Activated CD4-positive, CD25-positive, alpha-beta regulatory T cell treated with anti-CD3 and anti-CD28 coated beads, Interleukin-2, amount 50 U/mL, for 72 hours (primary cell): Measurements from ENCODE around the gene MAPK8.
A peak's percentile ranks its signal among the peaks of the same experiment; 100 is the strongest.

Source experiments
- DNase-seq: peaks from one replicate; pipeline ENCODE4 v3.0.0; 2021

Gene MAPK8

DNA sequence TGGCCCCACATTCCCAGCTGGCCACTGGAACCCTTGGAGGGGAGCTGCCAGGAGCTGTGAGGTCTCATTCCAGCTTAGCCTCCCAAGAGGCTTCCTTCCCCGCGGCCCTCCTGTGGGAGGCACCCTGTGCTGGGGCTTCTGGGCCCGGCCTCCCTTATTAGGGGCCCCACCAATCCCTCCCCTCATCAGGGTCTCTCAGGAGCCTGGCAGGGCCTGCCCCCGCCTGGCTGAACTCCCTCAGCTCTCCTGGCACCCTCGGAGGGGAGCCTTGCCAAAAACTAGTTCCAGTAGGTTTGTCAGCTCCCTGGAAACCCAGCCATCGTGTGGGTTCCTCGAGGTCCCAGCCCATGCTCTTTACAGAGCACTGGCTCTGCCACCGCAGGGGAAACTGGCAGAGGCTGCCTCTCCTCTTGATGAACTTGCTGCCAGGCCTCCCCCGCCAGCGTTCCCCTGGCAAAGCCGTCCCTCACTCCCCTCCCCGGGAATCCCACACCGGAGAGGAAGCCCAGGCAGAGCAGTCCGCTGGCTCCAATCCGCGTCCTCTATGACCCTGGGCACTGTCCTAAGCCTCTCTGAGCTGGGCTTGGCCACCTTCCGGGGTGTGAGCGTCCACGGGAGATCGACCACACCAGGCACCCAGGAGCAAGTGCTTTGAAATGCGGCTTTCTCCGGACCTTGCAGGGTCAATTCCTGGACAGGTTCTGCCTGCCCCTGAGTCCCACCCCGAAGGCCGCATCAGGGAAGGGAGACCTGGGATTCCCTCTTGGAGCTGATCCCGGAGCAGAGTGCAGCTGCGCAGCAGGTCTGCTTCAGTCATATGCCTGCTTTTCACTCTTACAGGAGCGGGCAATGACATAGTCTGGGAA lies 158.6 kb downstream of the MAPK8 start:
- DNase-seq, result peak; percentile 21

DNA sequence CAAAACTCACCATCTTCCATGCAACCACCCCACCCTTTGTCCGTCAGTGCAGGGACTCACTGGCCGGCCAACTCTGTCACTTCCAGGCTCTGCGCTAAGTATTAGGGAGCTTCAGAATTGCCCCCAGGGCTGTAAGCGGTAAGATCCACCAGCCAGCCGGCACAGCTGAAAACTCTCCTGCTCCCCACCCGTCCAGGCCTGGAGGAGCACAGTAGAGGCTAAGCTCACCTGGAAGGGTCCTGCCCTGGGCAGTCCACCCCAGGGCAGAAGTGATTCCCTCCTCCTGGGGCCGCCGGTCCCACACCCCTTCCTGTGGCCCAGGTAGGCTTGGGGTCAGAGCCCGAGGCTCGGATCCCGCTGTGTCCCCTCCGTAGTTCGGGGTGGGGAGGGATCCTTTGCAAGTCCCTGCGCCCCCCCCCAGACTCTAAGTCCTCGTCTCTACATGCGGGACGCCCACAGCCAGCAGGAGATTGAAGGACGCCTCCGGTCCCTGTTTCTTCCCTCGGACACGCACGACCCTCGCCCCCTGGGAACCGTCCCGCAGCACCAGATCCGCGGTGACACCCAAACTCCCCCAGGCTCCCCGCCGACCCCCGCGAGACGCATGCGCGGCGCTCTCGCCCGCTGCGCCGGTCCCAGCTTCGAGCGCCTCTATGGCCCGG lies 159.5 kb downstream of the MAPK8 start:
- DNase-seq, result peak; percentile 20

DNA sequence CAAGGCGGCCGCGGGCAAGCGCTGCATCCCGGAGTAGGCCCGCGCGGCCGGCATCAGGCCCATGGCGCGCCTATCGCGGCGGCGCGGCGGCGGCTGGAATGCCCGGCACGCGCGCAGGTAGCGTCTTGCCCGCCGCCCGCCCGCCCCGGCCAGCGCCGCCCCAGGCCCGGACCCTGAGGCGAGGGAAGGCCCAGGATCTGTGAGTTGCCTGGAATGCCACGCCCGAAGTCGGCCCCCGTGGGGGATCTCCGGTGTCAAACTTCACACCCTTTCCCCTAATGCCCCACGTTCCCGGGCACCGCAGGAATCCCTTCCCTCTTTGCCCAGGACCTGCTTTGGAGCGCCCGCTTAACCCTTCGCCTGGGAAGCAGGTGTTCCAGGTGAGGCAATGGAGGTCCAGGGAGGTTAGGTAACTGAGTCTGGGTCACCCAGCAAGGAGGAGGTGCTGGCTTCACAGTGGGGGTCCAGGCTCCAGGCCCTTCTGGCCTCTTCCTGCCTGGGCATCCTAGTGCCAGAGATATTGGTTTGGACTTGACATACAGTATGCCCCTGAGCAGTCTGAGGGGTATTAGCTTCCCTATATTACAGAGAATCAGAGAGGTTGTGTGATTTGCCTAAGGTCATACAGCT lies 160.2 kb downstream of the MAPK8 start:
- peak; percentile 14 for DNase-seq

DNA sequence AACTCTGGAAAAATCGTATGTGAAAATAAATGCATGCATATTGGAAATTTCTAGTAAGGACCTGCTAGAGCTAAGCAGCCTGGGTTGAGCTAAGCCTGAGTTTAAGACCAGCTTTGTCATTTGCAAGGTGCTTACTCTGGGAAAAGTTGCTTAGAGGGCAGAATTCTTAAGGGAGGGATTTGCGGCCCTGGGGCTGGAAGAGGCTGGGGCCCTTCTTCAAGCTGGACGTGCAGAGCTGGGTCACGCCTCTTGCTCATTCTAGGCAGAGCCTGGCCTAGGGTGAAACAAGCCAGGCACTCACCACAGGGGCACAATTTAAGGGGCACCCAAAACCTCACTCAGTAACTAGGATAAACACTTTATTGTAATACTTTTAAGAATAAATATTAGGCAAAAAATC lies 161.2 kb downstream of the MAPK8 start:
- no peak for DNase-seq

DNA sequence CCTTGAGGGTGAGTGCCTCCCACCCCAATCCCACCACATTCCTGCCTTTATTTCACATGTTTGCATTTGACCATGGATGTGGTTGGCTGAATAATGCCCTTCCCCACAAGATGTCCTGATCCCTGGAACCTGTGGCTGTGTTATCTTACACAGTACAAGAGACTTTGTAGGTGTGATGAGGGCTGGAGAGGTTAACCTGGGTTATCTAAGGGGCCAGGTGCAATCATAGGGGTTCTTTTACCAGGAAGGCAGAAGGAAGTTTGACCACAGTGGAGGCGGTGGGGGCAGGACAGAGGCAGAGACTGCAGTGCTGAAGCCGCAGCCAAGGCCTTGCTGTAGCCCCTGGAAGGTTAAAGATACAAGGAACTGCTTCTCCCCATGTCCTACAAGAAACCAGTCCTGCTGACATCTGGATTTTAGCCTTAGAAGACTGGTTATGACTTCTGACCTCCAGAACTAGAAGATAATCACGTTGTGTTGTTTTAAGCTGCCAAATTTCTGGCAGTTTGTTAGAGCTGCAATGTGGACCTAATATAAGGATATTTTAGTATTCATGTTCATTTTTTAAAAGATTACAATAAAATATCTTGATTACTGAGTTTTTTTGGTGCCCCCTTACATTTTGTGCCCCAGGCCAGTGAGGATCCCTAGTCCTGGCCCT lies 161.8 kb downstream of the MAPK8 start:
- no peak for DNase-seq

DNA sequence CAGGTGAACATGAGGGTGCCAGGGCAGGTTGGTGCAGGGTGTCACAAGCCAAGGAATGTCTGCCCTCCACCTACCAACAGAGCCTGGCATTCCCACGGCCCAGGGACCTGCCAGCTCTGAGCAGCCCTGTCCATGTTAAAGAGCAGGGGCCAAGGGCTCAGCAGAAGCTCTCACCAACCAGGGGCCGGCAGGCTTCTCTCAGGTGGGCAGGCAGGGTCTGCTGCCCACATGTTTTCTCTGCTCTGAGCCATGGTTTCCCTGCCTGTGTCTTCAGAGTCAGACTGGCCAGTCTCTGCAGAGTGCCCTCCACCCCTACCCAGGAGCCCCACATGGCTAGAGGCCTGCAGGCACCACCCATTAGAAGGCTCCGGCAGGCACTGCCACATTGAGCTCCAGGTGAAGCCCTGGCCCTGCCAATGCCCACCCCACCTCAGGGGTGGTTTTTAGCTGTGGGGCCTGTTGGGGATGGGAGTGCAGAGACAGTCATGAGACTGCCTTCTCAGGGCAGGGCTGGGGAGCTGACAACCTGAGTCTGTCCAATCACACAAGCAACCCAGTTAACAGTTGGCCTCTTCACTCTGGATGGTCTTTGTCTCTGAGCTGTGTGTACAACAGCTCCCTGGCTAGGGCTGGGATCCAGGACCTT lies 162.5 kb downstream of the MAPK8 start:
- peak; percentile 17 for DNase-seq

DNA sequence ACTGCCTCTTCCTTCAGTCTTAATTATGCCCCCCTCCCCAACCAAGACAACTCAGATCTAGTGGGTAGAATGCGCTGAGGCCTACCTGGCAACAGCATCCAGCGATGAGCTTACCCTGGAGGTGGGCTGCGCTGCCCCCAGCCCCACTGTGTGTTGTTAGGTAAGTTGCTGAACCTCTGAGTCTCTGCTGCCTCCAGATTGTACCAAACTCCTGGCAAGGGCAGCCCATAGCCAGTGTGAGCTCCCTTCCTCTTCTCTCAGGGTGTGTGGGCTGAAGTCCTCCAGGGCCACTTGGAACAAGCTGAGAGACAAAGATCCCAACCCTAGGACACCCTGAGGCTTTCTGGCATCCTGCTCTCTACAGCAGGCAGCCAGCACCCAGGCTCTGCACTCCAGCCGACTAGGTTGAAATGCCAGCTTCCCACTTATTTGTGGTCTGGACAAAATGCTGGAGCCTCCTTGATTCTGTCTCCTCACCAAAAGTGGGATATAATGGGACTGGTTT lies 163.1 kb downstream of the MAPK8 start:
- no peak for DNase-seq

DNA sequence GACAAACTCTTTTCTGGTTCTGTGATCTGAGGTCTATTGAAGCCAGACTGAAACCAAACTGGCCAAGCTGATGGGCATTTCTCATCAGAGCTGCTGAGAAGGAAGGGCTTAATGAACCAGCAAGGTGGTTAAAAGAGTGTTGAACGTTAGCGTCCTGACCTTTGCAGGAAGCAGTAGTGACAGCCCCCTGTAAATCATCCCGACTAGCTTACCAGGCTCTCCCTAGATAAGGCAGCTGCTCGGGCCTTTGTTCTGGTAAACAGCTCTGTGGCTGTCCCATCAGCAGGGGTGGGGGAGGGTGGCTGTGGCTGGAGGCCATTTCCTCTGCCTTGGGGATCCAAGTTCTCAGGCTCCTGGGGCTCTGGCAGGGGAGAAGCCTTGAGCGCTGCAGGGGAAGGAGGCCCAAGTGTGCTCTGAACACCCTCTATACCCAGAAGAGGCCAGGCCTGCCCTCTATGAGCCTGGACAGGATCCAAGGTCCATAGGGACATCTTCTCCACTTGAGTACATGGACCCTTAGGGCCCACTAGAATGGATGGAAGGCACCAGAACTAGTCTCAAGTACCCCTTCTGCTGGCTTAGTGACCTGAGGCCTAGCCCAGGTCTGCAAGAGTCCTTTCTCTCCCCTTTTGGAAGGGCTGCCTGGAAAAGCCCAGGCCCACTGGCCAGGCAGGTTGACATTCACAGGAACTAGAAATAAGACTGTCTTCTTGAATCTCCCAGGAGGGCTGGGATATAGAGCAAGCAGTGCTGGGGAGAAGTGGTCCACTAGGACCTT lies 163.8 kb downstream of the MAPK8 start:
- peak; percentile 18 for DNase-seq

DNA sequence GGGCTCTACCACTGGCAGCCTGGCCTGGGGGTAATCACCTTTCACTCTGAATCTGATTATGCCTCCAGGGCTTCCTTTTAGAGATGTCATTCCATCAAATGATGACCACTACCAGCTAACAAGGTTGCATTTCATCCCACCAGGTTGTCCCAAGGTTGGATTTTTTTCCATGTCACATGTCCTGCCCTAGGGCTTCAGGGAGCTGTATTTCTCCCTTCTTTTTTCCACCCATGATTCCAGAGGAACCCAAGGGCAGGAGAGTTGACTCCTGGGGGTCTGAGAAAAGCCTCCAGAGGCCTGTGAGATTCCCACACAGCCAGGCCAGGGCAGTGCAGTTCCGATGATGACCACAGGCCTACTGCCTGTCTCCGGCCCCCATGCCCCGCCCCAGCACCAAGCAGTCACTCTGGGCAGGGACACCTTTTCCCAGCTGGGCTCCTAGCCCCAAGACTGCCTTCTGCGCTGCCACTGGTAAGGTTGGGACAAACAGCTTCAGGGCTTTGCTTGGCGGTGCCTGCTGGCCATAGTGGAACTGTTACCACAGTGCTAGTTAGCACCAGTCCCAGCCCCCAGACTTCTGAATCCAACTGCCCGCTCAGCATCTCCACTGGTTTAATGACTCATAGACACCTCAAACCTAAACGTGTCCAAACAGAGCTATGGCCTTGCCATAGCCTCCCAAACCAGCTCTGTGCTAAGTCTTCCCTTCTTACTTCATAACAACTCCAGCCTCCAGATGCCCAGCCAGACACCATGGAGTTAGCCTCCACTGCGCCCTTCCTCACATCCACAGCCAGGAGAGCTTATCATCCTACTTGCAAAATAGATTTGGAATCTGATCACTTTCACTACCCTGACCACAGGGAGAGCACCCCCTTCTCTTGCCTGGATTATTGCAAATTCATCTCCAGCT lies 164.7 kb downstream of the MAPK8 start:
- DNase-seq, result peak; percentile 5

DNA sequence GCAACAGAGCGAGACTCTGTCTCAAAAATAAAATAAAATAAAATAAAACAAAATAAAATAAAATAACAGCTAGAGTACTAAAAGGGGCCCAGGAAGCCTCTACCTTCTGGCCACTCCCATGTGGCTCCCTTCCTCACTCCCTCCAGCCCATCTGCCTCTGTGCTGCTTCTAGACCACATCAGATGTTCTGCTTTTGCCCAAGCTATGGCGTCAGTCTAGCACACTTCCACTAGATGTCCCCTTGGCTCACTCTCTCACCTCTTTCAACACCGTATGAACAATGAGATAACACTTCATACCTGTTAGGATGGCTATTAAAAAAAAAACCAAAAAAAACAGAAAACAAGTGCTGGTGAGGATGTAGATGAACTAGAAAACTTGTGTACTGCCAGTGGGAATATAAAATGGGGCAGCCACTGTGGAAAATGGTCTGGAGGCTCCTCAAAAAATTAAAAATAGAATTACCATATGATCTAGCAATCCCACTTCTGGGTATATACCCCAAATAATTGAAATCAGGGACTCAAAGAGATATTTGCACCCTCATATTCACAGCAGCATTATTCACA lies 166.1 kb downstream of the MAPK8 start:
- DNase-seq, result no peak

DNA sequence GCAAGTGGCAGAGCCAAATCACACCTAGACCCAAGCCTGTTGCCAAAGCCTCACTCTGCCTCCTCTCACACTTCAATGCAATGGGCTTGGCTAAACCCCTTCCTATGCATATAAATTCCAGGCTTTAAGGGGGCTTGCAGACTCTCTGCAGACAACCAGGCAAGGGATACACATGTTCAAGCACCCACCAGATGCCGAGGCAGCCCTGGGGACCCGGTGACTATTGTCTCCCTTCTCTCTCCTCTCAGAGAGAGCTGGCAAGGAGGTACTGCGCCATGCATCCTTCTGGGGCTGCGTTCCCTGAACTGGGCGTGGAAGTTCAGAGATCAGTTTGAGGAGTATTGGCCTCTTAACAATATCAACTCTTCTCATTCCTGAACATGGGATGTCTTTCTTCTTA lies 167.2 kb downstream of the MAPK8 start:
- DNase-seq, result no peak

DNA sequence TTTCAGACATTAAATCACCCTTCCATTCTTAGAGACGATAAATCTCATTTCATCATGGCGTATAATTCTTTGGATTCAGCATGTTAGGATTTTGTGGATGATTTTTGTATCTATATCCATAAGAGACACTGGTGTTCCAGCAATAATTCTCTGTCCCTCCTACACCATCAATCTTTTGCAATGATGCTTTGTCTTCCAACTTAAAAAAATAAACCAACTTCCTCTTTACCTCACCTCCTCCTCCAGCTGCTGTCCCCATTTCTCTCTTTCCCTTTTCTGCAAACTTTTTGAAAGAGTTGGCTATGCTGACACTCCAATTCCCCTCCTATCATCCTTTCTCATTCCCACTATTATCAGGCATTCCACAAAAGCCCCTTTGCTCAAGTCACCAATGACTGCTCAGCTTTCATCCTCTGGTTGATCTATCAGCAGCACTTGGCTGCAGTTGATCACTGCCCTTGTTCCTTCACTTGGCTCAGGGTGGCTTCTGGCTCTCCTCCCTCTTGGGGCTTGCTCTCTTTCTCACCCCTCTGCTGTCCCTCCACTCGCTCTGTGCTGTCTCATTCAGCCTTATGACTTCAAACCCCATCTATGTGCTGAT lies 168.4 kb downstream of the MAPK8 start:
- DNase-seq, result no peak

DNA sequence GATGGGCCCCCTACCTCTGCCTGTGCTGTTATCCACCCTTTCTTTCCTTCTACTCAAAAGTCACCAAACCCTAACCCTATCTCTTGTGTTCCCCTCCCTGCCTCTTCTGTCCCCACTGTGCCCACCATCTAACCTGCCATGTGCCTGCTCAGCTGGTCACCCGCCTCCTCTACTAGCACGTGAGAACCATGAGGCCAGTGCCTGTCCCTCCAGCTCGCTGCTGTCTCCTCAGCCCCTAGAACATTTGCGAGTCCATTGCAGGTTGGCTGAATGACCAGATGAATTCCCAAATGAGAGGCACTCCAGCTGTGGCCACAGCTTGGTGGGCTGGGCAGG lies 169.4 kb downstream of the MAPK8 start:
- DNase-seq, result no peak

DNA sequence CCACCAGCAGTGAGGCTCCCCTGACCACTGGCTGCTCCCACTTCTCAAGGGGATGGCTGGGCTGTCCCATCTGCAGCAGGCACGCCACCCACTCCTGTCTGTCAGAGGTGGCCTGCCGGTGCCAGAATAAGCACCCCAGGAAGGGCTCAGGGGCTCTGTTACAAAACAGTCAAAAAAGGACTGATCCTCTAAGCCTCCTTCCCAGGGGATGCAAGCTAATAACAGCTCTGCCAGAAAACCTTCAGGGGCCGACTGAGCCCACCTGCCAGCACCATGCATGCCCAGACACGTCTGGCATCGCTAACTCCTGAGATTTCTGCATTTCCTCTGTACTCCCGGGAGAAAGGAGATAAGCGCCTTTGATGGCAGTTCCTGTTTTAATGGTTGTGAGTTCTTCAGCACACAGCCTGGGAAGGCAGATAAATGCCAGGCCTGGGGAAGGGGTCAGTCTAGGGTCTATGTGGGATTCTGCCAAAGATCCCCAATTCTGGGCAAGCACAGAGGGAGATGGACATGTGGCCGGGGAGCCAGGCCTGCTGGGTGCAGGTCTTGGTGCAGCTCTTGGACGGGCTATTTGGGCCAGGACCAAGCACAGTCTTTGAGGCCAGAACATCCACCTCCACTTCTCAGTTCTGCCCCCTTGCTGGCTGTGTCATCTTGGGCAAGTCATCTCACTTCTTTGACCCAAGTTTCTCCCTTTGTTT lies 170.0 kb downstream of the MAPK8 start:
- no peak for DNase-seq

DNA sequence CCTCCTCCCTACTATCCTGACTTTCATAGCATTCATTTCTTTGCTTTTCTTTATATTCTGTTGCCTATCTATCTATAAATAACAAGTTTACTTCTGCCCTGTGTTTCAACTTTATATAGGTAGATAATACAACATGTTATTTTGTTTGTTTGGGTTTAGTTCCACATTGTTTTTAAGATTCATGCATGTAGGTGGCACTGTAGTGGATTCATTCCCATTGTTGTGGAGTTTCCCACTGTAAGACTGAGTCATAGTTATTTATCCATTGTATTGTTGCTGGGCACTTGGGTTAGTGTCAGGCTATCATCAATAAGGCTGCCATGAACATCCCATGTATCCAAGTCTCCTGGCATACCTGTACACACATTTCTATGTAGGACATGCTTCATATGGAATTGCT lies 170.7 kb downstream of the MAPK8 start:
- no peak for DNase-seq

DNA sequence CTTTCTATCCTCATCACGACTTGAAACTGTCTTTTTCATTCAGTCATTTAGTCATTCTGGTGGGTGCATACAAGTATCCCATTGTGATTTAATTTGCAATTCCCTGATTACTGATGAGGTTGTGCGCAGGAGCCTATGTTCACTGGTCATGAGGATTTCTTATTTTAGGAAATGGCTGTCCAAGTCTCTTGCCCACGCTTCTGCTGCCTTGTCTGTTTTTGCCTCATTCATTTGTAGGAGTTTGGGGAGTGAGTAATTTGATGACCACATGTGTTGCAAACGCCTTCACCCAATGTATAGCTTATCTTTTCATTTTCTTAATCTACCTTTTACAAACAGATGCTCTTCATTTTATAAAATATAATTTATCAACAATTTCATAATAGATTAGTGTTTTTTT lies 171.1 kb downstream of the MAPK8 start:
- no peak for DNase-seq

DNA sequence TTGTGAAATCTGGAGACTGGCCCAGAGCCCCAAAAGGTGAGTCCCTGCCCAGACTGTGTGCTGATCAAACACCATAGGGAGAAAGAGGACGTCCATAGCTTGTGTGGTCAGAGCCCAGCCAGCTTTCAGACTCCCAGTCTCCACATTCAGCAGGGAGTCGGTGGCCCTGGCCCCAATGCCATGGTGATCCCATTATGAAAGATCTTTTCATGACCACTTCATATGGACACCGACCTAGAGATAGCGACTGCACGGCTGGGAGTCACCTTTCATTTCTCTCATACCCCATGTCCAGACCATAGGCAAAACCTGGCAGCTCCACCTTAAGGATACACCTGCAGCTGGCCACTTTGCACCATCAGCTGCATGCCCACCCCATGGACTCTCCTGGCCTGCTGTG lies 172.0 kb downstream of the MAPK8 start:
- no peak for DNase-seq

DNA sequence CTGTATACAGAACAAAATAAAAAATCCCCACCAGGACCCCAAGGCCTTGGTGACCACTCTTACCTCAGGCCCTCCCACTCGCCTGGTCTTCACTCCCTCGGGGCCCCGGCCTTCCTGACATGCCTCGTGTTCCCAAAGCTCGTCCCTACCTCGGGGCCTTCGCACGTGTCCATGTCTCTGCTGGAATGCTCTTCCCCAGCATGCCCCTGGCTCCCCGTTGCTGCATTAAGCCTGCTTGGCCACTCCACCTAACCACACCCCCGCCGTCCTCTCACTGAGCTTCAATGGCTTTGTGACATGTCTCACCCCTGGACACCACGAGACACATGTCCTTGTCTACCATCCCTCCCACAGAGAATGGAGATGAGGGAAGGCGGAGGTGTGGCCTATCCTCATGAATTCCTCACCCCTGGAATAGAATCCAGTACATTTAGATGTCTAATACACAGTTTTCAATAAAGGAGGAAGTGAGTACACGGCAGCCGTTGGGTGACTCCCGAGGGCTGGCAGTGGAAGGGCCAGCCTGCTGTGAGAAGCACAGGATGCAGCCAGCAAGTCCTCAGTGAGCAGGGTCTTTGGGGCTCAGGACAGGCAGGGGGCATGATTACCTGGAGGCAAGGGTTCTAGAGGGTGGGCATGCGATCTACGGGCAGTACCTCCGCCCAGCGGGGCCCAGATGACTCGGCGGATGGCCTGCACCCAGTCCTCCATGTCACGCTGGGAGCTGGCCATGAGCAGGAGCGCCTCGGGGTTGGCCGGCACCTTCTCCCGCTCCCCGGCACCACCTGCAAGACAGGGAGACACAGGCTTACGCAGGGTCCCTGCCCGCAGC lies 172.7 kb downstream of the MAPK8 start:
- DNase-seq, result no peak
